GM20000 (cell line): ENCODE measurements around the gene TEKT5.
A peak's percentile ranks its signal among the peaks of the same experiment; 100 is the strongest.
"Not testable (repeated sequence)": the region's sequence is repeated elsewhere in the genome, so short reads cannot be mapped to it uniquely, and the experiment has no call there.

ENCODE experiments used
- DNase-seq: peaks from one replicate; pipeline ENCODE4 v3.0.0; 2012; ENCODE audit warnings: low spot score
- TF ChIP-seq, protein P1 (sequence below): IDR thresholded peaks from 2 replicates; pipeline ENCODE4 v1.5.1; 2012; ENCODE audit warnings: mild to moderate bottlenecking, control low read depth; ENCODE audit errors: extremely low read depth, missing control alignments

The TEKT5 gene

GRCh38 chr16:10694830-10695229 lies at the start of gene TEKT5:
TEKT5 (minus strand) TSS chr16:10694930; CDS start chr16:10694873, 57 bp downstream.
- TF ChIP-seq, protein P1, sequence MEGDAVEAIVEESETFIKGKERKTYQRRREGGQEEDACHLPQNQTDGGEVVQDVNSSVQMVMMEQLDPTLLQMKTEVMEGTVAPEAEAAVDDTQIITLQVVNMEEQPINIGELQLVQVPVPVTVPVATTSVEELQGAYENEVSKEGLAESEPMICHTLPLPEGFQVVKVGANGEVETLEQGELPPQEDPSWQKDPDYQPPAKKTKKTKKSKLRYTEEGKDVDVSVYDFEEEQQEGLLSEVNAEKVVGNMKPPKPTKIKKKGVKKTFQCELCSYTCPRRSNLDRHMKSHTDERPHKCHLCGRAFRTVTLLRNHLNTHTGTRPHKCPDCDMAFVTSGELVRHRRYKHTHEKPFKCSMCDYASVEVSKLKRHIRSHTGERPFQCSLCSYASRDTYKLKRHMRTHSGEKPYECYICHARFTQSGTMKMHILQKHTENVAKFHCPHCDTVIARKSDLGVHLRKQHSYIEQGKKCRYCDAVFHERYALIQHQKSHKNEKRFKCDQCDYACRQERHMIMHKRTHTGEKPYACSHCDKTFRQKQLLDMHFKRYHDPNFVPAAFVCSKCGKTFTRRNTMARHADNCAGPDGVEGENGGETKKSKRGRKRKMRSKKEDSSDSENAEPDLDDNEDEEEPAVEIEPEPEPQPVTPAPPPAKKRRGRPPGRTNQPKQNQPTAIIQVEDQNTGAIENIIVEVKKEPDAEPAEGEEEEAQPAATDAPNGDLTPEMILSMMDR, result no peak
- DNase-seq, result no peak

DNA sequence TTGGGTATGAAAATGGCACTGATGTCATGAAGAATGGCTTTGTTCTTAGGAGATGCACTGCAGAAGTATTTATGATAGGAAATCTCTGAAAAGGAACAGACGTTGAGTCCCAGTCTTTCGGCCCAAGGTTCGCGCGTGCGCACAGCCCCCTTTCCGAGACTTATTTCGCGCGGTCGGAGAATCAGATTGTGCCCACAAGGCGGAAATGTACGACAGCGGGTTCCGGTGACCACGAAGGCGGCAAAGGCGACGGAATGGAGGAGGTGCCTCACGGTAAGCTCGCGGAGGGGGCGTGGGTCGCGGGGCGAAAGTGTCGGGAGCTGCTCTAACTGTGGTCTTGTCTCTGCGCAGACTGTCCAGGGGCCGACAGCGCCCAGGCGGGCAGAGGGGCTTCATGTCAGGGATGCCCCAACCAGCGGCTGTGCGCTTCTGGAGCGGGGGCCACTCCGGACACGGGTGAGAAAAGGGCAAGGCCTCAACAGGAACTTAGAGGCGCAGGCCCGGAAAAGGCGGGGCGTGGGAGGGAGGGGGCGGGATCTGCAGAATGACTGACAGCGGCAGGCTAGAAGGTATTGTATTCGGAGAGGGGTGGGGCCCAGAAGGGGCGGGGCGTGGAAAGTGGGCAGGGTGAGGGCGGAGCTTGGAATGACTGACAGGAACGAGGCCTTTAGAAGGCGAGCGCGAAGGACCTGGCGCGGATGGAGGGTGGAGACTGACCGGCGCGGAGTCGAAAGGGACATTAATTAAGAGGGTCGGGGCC lies 49.1 kb upstream of the TEKT5 start, which contains the start of gene NUBP1:
Gene NUBP1 (plus strand): TSS at position 233 of the 760 bp plus-strand sequence. CDS start 22 bp downstream, at position 255.
- peak; percentile 93 for DNase-seq
- TF ChIP-seq, protein P1, result no peak

DNA sequence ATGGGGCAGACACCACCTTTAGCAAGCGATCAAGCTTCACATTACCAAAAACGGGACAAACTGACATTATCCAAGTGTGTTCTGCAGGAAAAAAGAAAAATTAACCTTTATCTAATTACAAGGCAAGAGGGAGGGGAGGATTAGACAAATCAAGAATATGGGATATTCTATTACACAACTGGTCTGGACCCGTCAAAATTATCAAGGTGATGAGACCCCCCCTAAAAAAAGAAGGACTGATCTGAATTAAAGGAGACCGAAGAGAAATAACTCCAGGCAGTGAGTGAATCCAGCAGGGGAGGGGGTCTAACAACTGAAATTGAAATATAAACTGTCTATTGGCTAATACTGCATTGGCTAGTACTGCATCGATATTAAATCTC lies 48.5 kb upstream of the TEKT5 start:
- DNase-seq, result no peak
- TF ChIP-seq, protein P1, result no peak

- DNase-seq, result no peak
- TF ChIP-seq, protein P1, result no peak
Observed at GRCh38 chr16:10741844-10742243, 47.1 kb upstream of the TEKT5 start.

GRCh38 chr16:10741249-10741648 lies 46.5 kb upstream of the TEKT5 start:
- not testable (repeated sequence) for DNase-seq

DNA sequence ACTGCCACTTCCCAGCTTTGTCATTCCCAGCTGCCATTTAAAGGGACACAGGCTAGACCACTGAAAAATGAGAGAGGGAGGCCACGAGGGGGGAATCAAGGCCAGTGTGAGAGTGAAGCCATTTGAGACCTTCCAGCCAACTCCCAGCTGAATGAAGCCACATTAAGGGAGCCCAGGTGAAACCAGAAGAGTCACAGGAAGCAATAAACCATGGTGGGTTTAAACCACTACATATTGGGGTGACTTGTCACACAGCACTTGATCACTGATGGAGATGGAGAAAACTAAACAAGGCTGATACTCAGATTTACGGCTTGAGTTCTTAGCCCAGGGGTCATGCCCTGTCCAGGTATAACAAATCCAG lies 46.1 kb upstream of the TEKT5 start:
- TF ChIP-seq, protein P1, result no peak
- no peak for DNase-seq

- no peak for DNase-seq
- TF ChIP-seq, protein P1, result no peak
Observed at GRCh38 chr16:10740000-10740844, 45.5 kb upstream of the TEKT5 start.
